Lung microvascular endothelial cell (primary cell): ENCODE measurements around the gene NECTIN4. TPM values are rescaled to one million over a fixed set of nuclear protein-coding genes. Genes with fewer than 3 reads are reported as not detected.
"Not testable (repeated sequence)": the region's sequence is repeated elsewhere in the genome, so short reads cannot be mapped to it uniquely, and the experiment has no call there.

Source experiments
- DNase-seq, 2 donors: peaks; one replicate each; pipeline versions ENCODE4 v3.0.0 to v3.0.0-alpha.2; 2010; ENCODE audit warnings: low read depth in 2 of 2
- total RNA-seq: library from RNA; depleted of rRNA; stranded (reverse); fragments of >200 nt; gene quantifications from 2 replicates; pipeline ENCODE4 v1.2.1, GENCODE V29; 2014

Gene NECTIN4
- total RNA-seq, 1 donor from 2014 or later: not detected

- peak in 1 of 2 donors; percentile 77 for DNase-seq
Measured at GRCh38 chr1:161082996-161083747, 6.2 kb downstream of the NECTIN4 start.

- no peak for DNase-seq
Measured at GRCh38 chr1:161082483-161082882, 6.9 kb downstream of the NECTIN4 start.

- no peak for DNase-seq
Measured at GRCh38 chr1:161081519-161081918, 7.8 kb downstream of the NECTIN4 start.

- no peak for DNase-seq
Measured at GRCh38 chr1:161080441-161081405, 8.6 kb downstream of the NECTIN4 start.

- no peak for DNase-seq
Measured at GRCh38 chr1:161079436-161080110, 9.8 kb downstream of the NECTIN4 start.

- no peak for DNase-seq
Measured at GRCh38 chr1:161077426-161077825, 11.9 kb downstream of the NECTIN4 start.

- DNase-seq: no peak
Measured at GRCh38 chr1:161076410-161076809, 12.9 kb downstream of the NECTIN4 start.

- DNase-seq: no peak
Measured at GRCh38 chr1:161074676-161075368, 14.5 kb downstream of the NECTIN4 start.

GRCh38 chr1:161073474-161074121 lies 15.8 kb downstream of the NECTIN4 start:
- no peak for DNase-seq

GRCh38 chr1:161072751-161073449 lies 16.5 kb downstream of the NECTIN4 start:
- no peak for DNase-seq

GRCh38 chr1:161071886-161072371 lies 17.4 kb downstream of the NECTIN4 start:
- DNase-seq: peak; percentile 28 to 45

GRCh38 chr1:161070761-161071160 lies 18.6 kb downstream of the NECTIN4 start:
- DNase-seq: no peak

GRCh38 chr1:161069731-161070270 lies 19.6 kb downstream of the NECTIN4 start, which contains the start of gene ARHGAP30:
TSS of gene ARHGAP30 (minus strand) at chr1:161069891. CDS start at chr1:161069624, 267 bp downstream.
- DNase-seq: no peak

- no peak for DNase-seq
Measured at GRCh38 chr1:161069241-161069640, 20.1 kb downstream of the NECTIN4 start.

GRCh38 chr1:161068306-161069234 lies 20.8 kb downstream of the NECTIN4 start:
- peak in 1 of 2 donors; percentile 30 for DNase-seq

GRCh38 chr1:161066694-161067093 lies 22.7 kb downstream of the NECTIN4 start:
- no peak for DNase-seq

GRCh38 chr1:161065681-161066080 lies 23.7 kb downstream of the NECTIN4 start:
- not testable (repeated sequence) for DNase-seq

GRCh38 chr1:161063936-161064335 lies 25.4 kb downstream of the NECTIN4 start:
- not testable (repeated sequence) for DNase-seq
